Right renal cortex interstitium (tissue), 3 donors: Measurements from ENCODE around the gene RALGAPA2. TPM values are rescaled to one million over a fixed set of nuclear protein-coding genes. Genes with fewer than 3 reads are reported as not detected.

Experiments
- DNase-seq, 3 donors: peaks; one replicate each; pipeline ENCODE4 v3.0.0-alpha.2; 2013; ENCODE audit warnings: low read depth in 3 of 3, low spot score in 2 of 3
- polyA plus RNA-seq, 3 donors: library from polyadenylated mRNA; unstranded; fragments of 120-200 nt; gene quantifications; one replicate each; pipeline ENCODE4 v1.2.1, GENCODE V29; 2013; ENCODE audit not compliant: insufficient read length in 3 of 3

Gene RALGAPA2
- polyA plus RNA-seq, 3 donors, result 17.4 to 20.0 (median 18.7) TPM

DNA sequence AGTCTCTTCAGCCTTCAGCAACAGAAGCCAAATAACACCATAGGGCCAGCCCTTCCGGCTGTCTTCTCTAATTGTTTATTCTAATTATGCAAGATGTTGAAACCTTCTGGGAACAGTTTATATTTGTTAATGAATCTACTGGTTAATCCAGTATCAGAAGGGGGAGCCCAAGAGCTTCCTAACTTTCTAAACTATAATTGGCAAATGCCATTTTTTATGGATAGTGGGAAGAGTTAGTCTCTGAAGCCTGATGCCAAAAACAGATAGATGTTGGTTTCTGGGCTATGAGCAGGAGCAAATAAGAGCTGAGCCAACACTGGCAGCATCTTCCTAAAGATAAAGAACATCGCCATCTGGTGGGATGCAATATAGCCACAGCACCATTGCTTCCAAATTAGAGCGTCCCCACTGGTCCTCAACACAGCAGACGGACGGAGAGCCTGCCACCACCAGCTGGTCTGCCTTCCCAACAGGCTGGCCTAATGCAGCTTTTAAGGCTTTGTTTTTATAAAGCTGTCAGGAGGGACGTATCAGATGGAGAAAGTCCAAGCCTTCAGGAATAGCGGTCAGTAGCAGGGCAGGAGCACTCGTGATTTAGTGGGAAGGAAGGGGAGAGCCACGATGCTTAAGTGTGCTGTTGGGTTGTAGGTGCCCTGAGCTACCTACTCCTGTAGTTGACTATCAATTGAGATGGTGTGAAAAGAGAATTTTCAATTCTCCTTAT is 118.8 kb downstream of the RALGAPA2 start:
- DNase-seq, result peak in 2 of 3 donors; percentile 26 to 34

DNA sequence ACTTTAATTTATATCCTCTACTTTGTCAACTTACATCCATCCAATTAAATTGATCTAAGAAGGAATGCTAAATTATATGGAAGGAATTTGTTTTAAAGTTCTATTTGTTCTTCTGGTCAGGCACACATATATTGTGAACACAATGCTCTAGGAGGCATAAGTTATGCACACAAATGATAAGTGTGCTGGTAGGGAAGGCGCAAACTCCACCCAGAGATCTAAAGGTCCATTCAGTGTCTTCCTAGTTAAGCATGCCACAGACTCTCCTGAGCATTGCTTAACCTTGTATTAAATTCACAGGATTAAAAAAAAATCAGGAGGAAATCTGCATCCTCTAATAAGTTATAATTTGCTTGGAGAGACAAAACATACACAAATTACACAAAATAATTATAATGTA is 127.3 kb downstream of the RALGAPA2 start:
- no peak for DNase-seq

DNA sequence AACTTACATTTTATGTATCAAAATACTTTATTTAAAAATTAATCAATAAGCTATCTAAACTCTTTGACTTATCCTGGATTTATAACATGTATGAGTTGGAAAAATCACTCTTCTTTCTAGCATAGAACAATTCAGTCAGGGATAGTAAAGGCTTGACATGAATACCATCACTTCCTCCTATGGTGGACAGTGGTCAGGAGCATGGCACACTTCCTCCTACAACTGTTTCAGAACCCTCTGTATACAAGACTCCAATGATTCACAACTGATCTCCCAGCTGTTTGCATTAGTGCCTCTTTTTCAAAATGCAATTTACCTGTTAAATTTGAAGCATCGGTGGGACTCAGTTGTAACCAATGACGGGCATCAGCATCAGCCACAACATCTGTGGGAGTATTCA is 129.7 kb downstream of the RALGAPA2 start:
- DNase-seq, result no peak

DNA sequence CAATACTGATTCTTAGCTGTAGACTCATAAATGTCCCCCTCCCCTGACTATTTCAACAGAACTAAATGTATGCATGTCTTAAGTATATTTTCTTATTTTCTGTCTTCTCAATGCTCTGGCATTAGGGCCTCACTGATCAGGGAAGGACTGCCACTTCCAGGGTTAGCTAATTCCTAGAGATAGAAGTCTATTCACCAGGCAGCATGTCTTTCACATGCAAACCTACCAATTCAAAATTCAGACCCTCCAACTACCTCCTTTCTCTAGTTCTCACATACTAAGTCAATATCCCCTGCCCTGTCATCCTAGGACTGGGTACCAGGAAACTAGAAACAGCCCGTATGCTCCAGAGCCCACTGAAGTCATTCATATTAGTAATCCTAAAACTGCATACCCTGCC is 132.3 kb downstream of the RALGAPA2 start:
- no peak for DNase-seq

DNA sequence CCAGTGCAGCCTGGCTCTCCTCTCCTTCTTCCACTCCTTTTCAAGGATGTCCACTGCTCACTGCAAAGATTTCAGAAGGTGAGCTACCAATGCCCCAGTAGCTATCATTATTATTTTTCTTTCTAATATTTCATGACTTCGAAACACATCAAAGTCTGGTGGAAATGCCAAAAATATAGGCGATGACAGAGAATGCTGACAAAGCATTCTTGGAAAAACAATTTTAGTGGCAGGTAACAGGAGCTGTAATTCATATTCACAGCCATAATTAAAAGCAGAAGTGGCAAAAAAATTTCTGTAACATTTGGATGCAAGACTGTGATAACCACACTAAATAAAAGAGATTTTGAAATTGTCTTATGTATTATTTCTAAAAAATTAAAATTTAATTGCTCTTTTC is 133.6 kb downstream of the RALGAPA2 start:
- DNase-seq, result no peak

DNA sequence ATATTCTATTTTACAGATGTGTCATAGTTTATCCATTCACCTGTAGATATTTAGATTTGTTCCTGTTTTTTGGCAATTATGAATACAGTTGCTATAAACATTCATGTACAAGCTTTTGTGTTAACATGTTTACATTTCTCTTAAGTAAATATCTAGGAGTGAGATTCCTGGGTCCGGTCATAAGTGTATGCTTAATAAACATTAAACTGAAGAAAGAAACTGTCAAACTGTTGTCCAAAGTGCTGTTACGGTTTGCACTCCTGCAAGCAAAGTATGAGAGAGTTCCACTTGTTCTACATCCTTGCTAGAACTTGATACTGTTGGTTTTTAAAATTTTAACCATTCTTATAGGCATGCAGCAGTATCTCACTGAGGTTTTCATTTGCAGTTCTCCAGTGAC is 138.6 kb downstream of the RALGAPA2 start:
- DNase-seq, result no peak

DNA sequence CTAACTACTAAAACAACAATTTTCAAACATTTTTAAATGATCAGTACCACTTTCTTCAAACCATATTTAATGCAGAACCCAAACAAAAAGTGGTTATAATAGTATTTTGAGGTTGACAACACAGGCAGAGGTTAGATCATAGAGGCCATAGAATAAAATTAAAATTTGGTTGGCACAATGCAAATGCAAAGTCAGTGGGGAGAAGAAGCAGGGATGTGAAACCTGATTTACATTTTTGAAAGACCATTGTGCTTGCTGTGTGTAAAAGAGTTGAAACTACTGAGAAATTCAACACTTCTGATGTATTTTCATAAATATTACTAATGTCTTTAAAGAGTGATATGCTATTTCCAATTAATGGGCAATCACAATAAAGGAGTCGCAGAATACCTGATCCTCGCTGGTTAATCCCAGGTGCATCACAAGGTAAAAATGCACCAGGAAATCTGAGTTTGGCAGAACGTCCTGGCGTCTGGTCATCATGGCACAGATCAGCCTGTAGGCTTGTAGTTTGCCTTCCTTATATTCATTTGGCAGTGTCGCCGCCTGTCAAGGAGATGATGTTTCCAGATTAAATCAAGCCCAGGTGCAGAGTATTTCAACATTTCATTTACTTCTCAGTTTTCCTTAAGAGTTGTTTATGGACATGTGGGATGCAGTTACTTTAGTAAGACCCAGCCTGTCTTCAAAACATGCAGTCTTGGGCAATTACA is 141.2 kb downstream of the RALGAPA2 start:
- DNase-seq, result no peak

DNA sequence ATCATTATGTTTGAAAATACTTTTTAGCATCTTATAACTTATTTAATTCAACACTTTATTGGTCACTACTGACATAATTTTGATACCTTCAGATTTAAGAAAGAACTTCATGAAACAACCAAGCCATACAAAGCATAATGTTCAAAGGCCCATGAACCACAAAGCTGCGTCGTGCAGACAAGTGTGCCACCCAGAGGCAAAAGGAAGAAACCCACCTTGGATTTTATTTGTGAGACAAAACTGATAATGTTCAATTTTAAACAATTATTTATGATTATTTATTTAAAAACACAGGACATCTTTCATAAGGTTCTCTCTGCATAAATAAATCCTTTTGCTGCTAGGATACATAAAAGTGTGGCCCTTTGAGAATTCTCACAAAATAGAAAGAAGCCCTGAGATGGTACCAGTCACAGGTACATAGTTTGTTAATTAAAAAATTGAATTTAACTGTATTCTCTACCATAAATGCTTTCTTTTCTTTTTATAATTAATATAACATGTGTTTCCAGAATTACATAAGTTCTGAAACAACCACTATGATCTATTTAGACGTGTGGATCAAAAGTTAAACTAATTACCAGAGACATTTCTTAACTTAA is 143.7 kb downstream of the RALGAPA2 start:
- peak in 1 of 3 donors; percentile 7 for DNase-seq

DNA sequence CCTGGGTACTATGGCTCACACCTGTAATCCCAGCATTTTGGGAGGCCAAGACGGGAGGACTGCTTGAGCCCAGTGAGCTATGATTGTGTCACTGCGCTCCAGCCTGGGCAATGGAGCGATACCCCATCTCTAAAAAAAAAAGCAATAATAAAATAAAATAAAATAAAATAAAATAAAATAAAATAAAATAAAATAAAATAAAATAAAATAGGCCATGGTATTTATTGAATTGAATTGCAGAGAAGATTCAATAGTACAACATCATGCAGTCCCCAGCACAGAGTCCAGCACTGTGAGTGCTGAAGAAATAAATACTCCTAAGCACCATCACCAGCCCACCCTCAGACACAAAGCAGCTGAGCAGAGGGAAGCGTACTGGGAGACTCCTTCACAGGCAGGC is 144.7 kb downstream of the RALGAPA2 start:
- DNase-seq, result no peak

DNA sequence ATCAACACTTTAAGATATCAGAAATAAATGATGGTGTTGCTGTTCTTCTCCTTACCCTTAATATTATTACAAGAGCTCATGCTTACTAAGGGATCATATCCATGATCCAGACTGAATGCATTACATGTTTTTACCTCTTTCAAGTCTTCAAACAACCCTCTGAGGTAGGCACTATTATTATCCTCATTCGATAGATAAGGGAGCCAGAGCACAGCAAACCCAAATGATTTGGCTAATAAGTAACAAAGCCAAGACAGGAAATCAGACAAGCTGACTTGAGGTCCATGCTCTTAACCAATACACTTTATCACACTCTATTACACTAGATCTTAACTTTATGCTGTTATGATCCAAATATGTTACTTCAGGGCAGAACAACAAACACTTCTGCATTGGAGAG is 145.9 kb downstream of the RALGAPA2 start:
- no peak for DNase-seq

DNA sequence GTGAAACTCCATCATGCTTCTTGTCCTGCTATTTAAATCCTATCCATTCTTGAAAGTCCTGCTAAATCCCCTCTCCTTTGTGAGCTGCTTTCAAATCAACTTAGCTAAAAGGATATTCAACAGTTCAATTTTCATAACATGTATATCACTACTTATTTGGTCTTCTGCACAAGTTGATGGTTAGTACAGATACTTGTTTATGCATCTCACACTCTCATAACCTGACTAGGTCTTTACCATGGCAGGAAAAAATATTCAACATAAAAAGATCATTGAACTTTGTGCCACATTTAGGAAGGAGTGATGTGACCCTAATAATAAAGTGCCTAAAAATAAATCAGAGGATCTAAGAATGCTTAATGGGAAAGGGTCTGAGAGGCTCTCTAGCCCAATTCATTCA is 148.2 kb downstream of the RALGAPA2 start:
- DNase-seq, result no peak

DNA sequence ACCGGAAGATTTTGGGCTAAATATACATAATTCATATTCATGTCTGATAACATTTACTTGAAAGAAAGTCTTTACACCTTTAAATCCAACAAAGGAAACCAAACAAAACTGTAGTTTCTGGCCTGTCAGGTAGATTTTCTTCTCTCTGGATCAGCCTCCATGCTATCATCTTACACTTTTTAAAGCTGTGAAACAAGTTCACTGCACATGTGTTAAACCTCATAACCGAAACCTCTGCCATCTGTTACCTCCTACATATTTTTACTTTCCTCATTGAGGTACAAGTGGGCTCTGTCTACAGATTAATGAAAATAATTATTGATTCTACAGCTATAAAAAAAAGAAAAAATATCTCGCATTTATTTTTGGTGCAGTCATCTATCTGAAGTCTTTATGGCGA is 149.9 kb downstream of the RALGAPA2 start:
- no peak for DNase-seq

DNA sequence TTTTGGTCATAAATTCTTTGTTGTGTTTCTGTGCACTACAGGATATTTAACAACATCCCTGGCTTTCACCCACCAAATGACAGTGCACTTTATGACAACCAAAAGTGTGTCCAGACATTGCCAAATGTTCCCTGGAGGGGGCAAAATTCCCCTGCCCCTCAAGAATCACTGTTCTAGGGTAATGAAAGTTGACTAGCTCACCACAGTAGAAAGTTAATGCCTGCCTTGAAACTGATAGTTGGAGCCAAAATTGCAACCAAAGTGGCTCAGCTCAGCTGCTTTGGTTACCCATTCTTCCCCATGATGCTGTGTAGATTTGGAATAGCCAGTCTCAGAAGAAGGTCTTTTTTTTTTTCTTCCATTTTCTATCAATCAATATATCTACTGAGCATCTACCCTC is 150.6 kb downstream of the RALGAPA2 start:
- DNase-seq, result no peak

DNA sequence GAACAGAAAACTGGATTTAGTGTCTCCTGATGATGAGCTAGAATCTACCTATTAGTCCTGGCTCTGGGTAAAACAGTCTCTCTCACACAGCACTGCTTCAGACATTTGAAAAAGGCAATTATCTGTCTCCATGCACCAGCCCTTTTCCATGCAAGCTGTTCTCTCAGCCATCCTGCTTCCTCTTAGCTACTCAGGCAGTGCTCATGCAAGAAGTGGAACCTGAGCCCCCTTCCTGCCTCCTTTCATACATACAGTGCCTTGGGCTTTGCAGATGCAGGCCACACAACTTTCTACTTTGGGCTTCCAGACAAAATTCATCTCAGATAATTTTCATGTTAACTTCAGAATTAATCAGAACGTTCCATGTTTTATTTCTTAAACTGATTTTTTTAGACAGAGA is 151.3 kb downstream of the RALGAPA2 start:
- no peak for DNase-seq

DNA sequence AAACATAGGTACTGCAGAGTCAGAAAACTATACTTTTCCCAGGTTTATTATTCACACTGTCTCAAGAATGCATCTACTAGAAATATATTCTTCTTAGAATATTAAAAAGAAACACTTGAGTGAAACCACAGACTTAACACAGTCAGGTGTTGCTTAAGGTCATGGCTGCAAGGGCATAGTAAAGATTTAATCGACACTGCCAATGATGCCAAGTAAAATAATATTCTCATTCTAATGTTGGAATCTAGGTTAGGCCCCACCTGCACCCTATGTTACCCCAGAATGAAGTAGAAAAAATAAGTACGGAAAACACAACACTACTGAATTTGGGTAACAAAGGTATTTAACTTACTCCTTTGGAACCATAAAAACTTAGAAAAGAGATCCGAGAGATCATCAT is 155.0 kb downstream of the RALGAPA2 start:
- no peak for DNase-seq

DNA sequence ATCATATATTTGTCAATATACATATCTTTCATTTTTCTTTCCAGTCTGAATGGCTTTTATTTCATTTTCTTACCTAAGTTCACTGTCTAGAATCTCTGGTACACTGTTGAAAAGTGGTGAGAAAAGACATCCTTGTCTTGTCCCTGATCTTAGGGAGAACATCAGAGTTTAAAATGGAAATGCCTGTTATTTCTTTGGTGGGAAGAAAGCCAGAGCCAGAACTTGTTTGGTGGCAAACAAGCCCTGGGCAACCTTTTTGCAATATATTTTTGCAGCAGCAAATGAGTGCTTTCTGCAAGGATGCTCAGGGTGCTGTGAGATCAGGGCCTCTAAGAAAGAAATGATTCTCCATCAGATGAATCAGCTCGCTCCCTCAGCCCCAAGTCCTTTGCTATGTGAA is 156.6 kb downstream of the RALGAPA2 start:
- no peak for DNase-seq

DNA sequence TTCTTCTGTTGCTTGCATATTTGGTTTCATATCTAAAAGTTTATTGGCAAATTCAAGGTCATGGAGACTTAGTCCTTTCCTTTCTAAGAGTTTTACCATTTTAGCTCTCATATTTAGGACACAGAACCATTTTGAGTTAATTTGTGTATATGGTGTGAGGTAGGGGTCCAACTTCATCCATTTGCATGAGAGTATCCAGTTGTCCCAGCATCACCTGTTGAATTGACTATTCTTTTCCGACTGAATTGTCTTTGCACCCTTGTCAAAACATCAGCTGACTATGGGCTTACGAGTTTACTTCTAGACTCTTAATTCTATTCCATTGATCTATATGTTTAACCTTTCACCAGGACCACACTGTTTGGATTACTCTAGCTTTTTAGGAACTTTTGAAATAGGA is 157.5 kb downstream of the RALGAPA2 start:
- DNase-seq, result no peak

DNA sequence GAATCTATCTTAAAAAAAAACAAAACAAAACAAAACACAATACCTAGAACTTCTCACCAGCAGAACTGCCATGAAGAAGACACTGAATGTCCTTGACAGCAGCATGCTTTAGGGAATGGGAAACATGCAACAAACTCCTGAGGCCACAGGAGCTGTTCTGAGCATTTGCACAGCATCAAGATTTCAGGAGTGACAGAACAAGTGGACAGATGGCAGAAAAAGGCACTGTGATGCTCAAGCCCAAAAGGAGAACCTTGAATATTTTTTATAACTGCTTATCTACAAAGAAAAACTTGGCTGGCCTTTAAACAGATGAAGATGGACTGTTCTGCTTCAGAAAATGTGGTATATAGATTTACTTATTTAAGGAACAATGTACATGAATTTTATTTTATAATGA is 158.9 kb downstream of the RALGAPA2 start:
- no peak for DNase-seq

DNA sequence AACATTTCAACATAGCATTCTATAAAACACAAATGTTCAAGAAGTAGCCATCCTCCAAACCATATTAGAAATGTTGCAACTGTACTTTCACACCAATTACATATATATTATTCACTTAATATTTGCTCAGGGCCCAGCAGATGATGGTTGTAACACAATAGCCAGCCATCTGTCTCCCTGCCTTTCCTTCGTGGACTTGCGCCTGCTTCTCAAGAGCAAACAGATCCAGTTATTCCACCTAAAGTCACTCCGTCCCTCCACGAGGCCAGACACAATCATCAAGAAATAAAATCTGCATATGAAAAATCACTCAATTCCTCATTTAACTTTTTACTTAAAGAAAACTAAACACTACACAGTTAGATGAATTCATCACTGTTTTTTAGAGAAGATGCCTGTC is 160.4 kb downstream of the RALGAPA2 start:
- no peak for DNase-seq

DNA sequence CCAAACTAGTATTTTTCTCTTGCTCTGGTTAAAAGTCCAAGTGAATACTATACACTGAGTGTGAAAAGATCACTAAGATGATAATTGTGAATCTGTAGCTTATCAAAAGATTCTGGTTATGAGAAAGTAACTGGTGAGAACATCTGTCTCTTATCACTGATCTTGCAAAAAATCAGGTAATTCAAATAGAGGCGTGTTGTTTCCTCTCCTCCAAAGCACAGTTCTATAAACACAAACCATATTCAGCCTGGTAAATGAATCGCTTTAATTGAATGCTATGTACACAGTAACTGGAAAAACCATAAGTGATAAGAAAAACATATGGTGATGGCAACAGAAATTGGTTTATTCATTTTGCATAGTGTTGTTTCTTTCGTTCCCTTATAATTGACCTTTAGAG is 161.0 kb downstream of the RALGAPA2 start:
- DNase-seq, result no peak

DNA sequence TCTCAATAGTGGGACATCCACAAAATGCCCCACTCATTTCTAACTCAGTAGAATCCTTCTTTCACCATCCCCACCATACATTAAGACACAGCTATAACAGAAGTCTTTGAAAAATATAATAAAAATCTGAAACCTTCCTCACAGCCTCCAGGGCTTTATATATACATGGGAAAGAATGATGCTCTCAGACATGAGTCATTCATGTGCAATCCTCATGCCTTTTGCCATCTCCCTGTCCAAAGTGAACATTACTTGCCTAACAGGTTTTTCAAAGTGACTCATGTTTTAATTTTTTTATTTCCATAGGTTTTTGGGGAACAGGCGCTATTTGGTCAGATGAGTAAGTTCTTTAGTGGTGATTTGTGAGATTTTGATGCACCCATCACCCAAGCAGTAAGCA is 162.7 kb downstream of the RALGAPA2 start:
- no peak for DNase-seq

DNA sequence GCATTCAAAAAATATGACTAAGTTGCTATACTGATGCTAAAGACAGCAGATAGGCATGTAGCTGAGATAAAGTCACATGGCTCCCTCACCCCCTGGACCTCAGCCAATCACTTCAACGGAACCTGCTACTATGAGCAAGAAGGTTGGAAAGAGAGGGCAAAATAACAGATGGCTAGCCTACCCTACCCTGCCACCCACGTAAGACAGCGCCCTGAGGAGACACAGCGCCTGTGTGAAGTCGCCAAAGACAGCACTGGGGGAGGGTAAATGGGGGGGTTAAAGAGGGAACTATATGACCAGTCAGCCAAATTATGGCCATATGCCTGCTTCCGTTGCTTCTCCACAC is 163.2 kb downstream of the RALGAPA2 start:
- no peak for DNase-seq
